Bronchial epithelial cell (primary cell): ENCODE results near the gene HTT. TPM values are rescaled to one million over a fixed set of nuclear protein-coding genes. Genes with fewer than 3 reads are reported as not detected.

Experiments
- DNase-seq: peaks from one replicate; pipeline ENCODE4 v3.0.0-alpha.2; 2010; ENCODE audit warnings: low read depth
- FAIRE-seq: peaks from 2 replicates; lab custom pipeline; 2011; peaks lifted over from hg19 to GRCh38; lab: Jason Lieb, UNC
- H3K27me3 ChIP-seq: 2 replicates; pipeline ENCODE4 v1.5.1; 2011; ENCODE audit warnings: low read length; ENCODE audit not compliant: control insufficient read depth, insufficient read depth
- H3K36me3 ChIP-seq: 2 replicates; pipeline ENCODE4 v1.5.1; 2011; ENCODE audit warnings: low read length; ENCODE audit not compliant: control insufficient read depth, insufficient read depth
- H3K4me3 ChIP-seq: 2 replicates; pipeline ENCODE4 v1.5.1; 2011; ENCODE audit warnings: mild to moderate bottlenecking, low read depth, low read length, control low read depth
- CTCF ChIP-seq: IDR thresholded peaks from 2 replicates; pipeline ENCODE4 v1.5.1; 2011; ENCODE audit warnings: mild to moderate bottlenecking, moderate library complexity, low read length, control low read depth, inconsistent platforms; ENCODE audit not compliant: insufficient read depth, severe bottlenecking
- total RNA-seq: library from RNA; depleted of rRNA; stranded (reverse); fragments of >200 nt; gene quantifications from 2 replicates; pipeline ENCODE4 v1.2.1, GENCODE V29; 2014

The HTT gene
- total RNA-seq, 1 donor from 2014 or later, result 24.0 TPM

- DNase-seq, result no peak
- FAIRE-seq, result peak; percentile 66
- TF ChIP-seq CTCF, result no peak
- Histone ChIP-seq H3K4me3 (no peak overlapping the region), H3K27me3 (no peaks in the 10 kb centered on the region), H3K36me3 (peaks cover 35% of the 10 kb centered on the region)
These were observed 138.1 kb downstream of the HTT start for GRCh38 chr4:3212391-3213105.

- DNase-seq (no peak), FAIRE-seq (no peak)
- no peak for TF ChIP-seq CTCF
- Histone ChIP-seq H3K36me3 (peaks cover 35% of the 10 kb centered on the region), H3K4me3 (no peak overlapping the region), H3K27me3 (no peaks in the 10 kb centered on the region)
These were observed 138.6 kb downstream of the HTT start for GRCh38 chr4:3213106-3213425.

- DNase-seq (no peak), FAIRE-seq (no peak)
- H3K4me3 ChIP-seq, result no peak overlapping the region
- no peaks in the 10 kb centered on the region for H3K27me3 ChIP-seq
- H3K36me3 ChIP-seq, result peaks cover 37% of the 10 kb centered on the region
- no peak for TF ChIP-seq CTCF
These were observed 139.3 kb downstream of the HTT start for GRCh38 chr4:3213661-3214250.

- FAIRE-seq (no peak), DNase-seq (no peak)
- Histone ChIP-seq H3K27me3 (no peaks in the 10 kb centered on the region), H3K4me3 (no peak overlapping the region), H3K36me3 (peaks cover 32% of the 10 kb centered on the region)
- no peak for TF ChIP-seq CTCF
These were observed 140.8 kb downstream of the HTT start for GRCh38 chr4:3215256-3215655.

GRCh38 chr4:3215733-3216132, 141.3 kb downstream of the HTT start:
- TF ChIP-seq CTCF, result no peak
- FAIRE-seq, result no peak
- H3K27me3 ChIP-seq, result no peaks in the 10 kb centered on the region
- H3K36me3 ChIP-seq, result peaks cover 33% of the 10 kb centered on the region
- no peak overlapping the region for H3K4me3 ChIP-seq
- no peak for DNase-seq
